GM12873 (cell line): ENCODE data around the gene MMP14.

Experiments
- TF ChIP-seq, protein P1 (sequence below): IDR thresholded peaks from 2 replicates; pipeline ENCODE4 v1.5.1; 2012; ENCODE audit warnings: low read depth, mild to moderate bottlenecking, moderate library complexity, low read length, control low read depth; ENCODE audit not compliant: insufficient read depth; ENCODE audit errors: missing control alignments

MMP14 gene

DNA sequence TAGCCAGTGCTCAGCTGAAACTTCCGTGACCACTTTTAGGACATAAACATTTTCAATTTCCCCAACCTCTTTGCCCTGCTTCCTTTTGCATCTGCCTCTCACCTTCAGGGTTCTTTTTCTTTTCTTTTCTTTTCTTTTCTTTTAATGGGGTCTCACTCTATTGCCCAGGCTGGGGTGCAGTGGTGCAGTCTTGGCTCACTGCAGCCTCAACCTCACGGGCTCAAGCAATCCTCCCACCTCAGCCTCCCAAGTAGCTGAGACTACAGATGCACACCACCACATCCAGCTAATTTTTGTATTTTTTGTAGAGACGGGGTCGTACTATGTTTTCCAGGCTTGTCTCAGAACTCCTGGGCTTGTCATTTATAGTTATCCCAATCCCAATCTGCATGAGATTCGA lies 30.5 kb downstream of the MMP14 start:
- TF ChIP-seq, protein P1, sequence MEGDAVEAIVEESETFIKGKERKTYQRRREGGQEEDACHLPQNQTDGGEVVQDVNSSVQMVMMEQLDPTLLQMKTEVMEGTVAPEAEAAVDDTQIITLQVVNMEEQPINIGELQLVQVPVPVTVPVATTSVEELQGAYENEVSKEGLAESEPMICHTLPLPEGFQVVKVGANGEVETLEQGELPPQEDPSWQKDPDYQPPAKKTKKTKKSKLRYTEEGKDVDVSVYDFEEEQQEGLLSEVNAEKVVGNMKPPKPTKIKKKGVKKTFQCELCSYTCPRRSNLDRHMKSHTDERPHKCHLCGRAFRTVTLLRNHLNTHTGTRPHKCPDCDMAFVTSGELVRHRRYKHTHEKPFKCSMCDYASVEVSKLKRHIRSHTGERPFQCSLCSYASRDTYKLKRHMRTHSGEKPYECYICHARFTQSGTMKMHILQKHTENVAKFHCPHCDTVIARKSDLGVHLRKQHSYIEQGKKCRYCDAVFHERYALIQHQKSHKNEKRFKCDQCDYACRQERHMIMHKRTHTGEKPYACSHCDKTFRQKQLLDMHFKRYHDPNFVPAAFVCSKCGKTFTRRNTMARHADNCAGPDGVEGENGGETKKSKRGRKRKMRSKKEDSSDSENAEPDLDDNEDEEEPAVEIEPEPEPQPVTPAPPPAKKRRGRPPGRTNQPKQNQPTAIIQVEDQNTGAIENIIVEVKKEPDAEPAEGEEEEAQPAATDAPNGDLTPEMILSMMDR = no peak

DNA sequence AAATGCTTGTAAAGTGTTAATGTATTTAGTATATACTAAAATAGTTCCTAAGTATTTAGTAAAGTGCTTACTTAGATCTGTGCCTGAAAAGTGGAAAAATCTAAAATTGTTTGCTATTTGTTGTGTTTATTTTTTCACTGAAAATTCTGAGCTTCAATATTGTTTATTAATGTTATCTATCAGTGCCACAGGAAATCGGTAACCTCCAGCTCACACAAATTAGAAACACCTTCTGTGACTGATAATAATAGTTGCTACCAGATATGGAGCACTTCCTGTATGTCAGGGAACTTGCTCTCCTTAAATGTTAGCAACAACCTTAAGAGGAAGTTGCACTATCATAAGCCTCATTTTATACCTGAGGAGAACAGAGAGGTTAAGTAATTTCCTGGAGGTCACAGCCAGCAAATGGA lies 34.4 kb downstream of the MMP14 start:
- TF ChIP-seq, protein P1 = no peak

DNA sequence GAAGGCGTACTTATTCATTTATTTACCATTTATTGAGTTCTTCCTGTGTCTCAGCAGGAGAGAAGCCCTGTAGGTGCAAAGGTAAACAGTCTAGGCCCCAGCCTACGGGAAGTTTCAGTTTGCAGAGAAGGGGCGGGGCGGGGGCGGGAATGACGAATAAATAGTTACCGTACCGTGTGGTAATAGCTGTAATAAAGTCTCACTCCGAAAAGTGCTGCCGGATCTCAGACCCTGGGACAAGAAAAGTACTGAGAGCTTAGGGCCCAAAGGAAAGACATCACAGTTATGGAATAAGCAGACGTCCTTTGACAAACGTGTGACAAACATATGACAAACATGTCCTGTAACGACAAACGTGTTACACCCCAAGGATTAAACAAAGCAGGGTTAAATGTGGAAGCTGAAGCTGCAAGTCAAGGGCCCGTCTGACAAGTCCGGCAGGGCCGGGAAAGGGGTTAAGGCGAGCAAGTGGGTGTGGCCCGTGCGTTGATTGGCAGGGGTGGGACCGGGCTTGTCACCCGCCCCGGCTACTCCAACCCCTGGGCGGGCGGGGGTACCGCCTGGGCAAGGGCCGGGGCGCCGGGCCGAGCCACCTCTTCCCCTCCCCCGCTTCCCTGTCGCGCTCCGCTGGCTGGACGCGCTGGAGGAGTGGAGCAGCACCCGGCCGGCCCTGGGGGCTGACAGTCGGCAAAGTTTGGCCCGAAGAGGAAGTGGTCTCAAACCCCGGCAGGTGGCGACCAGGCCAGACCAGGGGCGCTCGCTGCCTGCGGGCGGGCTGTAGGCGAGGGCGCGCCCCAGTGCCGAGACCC lies 35.0 kb downstream of the MMP14 start, which contains the start of gene LRP10:
Gene LRP10, plus strand, starts transcription at position 517 of the 809 bp plus-strand sequence. CDS start 564 bp downstream, outside the sequence.
- TF ChIP-seq, protein P1 = no peak

DNA sequence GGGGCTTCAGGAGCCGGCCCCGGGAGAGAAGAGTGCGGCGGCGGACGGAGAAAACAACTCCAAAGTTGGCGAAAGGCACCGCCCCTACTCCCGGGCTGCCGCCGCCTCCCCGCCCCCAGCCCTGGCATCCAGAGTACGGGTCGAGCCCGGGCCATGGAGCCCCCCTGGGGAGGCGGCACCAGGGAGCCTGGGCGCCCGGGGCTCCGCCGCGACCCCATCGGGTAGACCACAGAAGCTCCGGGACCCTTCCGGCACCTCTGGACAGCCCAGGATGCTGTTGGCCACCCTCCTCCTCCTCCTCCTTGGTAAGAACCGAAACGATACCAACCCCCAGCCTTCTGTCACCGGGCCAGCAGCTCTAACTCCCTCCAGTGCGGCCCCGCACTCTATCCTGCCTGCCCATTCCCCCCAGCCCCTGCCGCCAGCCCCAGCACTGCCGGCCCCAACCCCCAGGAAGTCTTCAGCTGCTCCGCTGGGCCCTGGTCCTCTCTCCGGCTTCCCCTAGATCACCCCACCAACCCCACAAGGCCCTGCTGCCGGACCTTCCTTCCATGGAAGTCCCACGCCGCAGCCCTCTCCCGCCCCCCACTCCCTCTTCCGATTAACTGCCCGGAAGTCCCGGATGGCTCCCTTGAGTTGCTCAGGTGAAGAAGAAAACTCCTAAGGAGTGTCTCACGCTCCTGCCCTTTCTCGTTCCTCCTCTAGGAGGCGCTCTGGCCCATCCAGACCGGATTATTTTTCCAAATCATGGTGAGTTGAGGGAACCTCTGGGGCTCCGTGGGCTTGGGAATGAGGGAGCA lies 35.8 kb downstream of the MMP14 start:
- TF ChIP-seq, protein P1 = peak; percentile 92

DNA sequence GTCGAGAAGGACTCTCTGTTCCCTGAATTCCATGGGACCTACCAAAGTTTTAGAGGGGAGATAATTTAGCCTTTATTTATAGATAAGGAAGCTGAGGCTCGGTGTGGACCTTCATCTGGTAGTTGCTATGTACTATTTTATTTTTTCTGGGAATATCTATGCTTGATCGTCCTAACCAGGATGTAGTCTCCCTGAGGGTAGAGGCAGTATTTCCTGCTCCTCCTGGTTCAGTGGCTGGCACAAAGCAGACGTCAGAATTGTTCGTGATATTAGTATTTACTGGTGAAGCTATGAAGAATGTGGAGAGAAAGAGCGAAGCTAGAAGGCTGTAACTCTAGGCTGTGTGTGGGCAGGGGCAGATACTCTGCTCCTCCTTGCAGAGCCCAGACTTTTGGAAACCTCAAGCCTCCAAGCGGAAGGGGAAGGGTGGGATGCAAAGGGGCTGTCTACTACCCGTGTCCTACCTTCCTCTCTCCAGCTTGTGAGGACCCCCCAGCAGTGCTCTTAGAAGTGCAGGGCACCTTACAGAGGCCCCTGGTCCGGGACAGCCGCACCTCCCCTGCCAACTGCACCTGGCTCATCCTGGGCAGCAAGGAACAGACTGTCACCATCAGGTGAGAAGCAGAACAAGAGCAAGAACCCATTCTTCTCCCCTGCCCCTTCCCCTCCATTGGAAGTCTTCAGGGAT lies 36.6 kb downstream of the MMP14 start:
- TF ChIP-seq, protein P1 = no peak

DNA sequence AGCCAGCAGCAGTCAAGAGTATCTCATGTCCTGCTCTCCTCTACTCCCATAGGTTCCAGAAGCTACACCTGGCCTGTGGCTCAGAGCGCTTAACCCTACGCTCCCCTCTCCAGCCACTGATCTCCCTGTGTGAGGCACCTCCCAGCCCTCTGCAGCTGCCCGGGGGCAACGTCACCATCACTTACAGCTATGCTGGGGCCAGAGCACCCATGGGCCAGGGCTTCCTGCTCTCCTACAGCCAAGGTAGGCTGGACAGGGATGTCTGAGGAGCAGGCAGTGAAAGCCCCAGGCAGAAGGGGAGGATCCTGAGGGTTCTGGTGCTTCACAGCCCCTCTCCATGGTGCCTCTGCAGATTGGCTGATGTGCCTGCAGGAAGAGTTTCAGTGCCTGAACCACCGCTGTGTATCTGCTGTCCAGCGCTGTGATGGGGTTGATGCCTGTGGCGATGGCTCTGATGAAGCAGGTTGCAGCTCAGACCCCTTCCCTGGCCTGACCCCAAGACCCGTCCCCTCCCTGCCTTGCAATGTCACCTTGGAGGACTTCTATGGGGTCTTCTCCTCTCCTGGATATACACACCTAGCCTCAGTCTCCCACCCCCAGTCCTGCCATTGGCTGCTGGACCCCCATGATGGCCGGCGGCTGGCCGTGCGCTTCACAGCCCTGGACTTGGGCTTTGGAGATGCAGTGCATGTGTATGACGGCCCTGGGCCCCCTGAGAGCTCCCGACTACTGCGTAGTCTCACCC lies 38.8 kb downstream of the MMP14 start:
- TF ChIP-seq, protein P1 = no peak
